Liver (tissue), 9 donors: ENCODE measurements around the gene CDC42EP2. TPM values are rescaled to one million over a fixed set of nuclear protein-coding genes. Genes with fewer than 3 reads are reported as not detected.

Source experiments
- DNase-seq: peaks from one replicate; pipeline ENCODE4 v3.0.0-alpha.2; 2017; ENCODE audit warnings: low spot score
- H3K27ac ChIP-seq, 2 donors: one replicate each; pipeline ENCODE4 v1.7.0; 2013; ENCODE audit warnings: inconsistent platforms in 2 of 2, low read length in 2 of 2, control low read depth in 1 of 2, low read depth in 1 of 2, mild to moderate bottlenecking in 1 of 2
- H3K27me3 ChIP-seq, 4 donors: one replicate each; pipeline versions ENCODE4 v1.6.1 to v1.7.0; 2013; ENCODE audit warnings: low read length in 3 of 4, inconsistent platforms in 1 of 4, mild to moderate bottlenecking in 1 of 4, moderate library complexity in 1 of 4; ENCODE audit not compliant: control insufficient read depth in 4 of 4, insufficient read depth in 4 of 4
- H3K36me3 ChIP-seq, 4 donors: one replicate each; pipeline versions ENCODE4 v1.6.1 to v1.7.0; 2013; ENCODE audit warnings: low read length in 3 of 4, mild to moderate bottlenecking in 3 of 4, low read depth in 1 of 4, moderate library complexity in 1 of 4; ENCODE audit not compliant: control insufficient read depth in 4 of 4, insufficient read depth in 3 of 4
- H3K4me1 ChIP-seq, 4 donors: one replicate each; pipeline versions ENCODE4 v1.6.1 to v1.7.0; 2013; ENCODE audit warnings: low read length in 3 of 4, mild to moderate bottlenecking in 3 of 4, moderate library complexity in 1 of 4; ENCODE audit not compliant: control insufficient read depth in 4 of 4, insufficient read depth in 4 of 4
- H3K4me3 ChIP-seq, 3 donors: one replicate each; pipeline versions ENCODE4 v1.6.1 to v1.7.0; 2013; ENCODE audit warnings: low read length in 3 of 3, control low read depth in 1 of 3, low read depth in 1 of 3, mild to moderate bottlenecking in 1 of 3
- H3K9ac ChIP-seq, 2 donors: one replicate each; pipeline ENCODE4 v1.7.0; 2013; ENCODE audit warnings: low read length in 2 of 2, mild to moderate bottlenecking in 2 of 2, moderate library complexity in 2 of 2, control low read depth in 1 of 2, low read depth in 1 of 2
- H3K9me3 ChIP-seq, 4 donors: one replicate each; pipeline versions ENCODE4 v1.6.1 to v1.7.0; 2013; ENCODE audit warnings: low read length in 3 of 4; ENCODE audit not compliant: control insufficient read depth in 4 of 4
- ATF3 ChIP-seq: IDR thresholded peaks from 2 replicates; pipeline ENCODE4 v1.6.1; 2016; ENCODE audit warnings: antibody characterized with exemption
- EGR1 ChIP-seq, 2 donors: IDR thresholded peaks; 2 replicates each; pipeline ENCODE4 v1.6.1; 2016 to 2018; ENCODE audit warnings: antibody characterized with exemption in 2 of 2, low read depth in 2 of 2
- FOXA1 ChIP-seq: IDR thresholded peaks from 2 replicates; pipeline ENCODE4 v1.6.1; 2016; ENCODE audit warnings: antibody characterized with exemption
- GABPA ChIP-seq, 2 donors: IDR thresholded peaks in 1 of 2; conservative IDR thresholded peaks in 1 of 2; 2 replicates each; pipeline ENCODE4 v1.6.1; 2016; ENCODE audit warnings: antibody characterized with exemption in 2 of 2, mild to moderate bottlenecking in 1 of 2, moderate library complexity in 1 of 2
- HNF4G ChIP-seq: IDR thresholded peaks from 2 replicates; pipeline ENCODE4 v1.6.1; 2016; ENCODE audit warnings: antibody characterized with exemption
- JUND ChIP-seq, 2 donors: IDR thresholded peaks; 2 replicates each; pipeline ENCODE4 v1.6.1; 2016; ENCODE audit warnings: antibody characterized with exemption in 2 of 2
- REST ChIP-seq: IDR thresholded peaks from 2 replicates; pipeline ENCODE4 v1.6.1; 2016; ENCODE audit warnings: antibody characterized with exemption, mild to moderate bottlenecking
- RXRA ChIP-seq, 2 donors: IDR thresholded peaks; 2 replicates each; pipeline ENCODE4 v1.6.1; 2017 to 2018; ENCODE audit warnings: antibody characterized with exemption in 2 of 2, mild to moderate bottlenecking in 1 of 2
- SP1 ChIP-seq: IDR thresholded peaks from 2 replicates; pipeline ENCODE4 v1.6.1; 2018; ENCODE audit warnings: antibody characterized with exemption, mild to moderate bottlenecking
- YY1 ChIP-seq: IDR thresholded peaks from 2 replicates; pipeline ENCODE4 v1.6.1; 2016; ENCODE audit warnings: antibody characterized with exemption, mild to moderate bottlenecking
- ZBTB33 ChIP-seq: IDR thresholded peaks from 2 replicates; pipeline ENCODE4 v1.6.1; 2016; ENCODE audit warnings: antibody characterized with exemption
- WGBS: extraction: QIAGEN DNeasy Blood & Tissue Kit; methylation state at CpG from one replicate; pipeline ENCODE4 v1.1.7; 2013; 5-methylcytosine and 5-hydroxymethylcytosine counted together
- polyA plus RNA-seq, 2 donors: library from polyadenylated mRNA; stranded (reverse) in 1 of 2; unstranded in 1 of 2; fragments of 200-250 nt in 1 of 2; fragments of >200 nt in 1 of 2; fragmentation: Nextera tagmentation in 1 of 2; extraction: Ambion mirVana in 1 of 2; gene quantifications; one replicate each; pipeline versions ENCODE4 v1.2.1 to v1.2.3, GENCODE V29; 2013 to 2015
- total RNA-seq, 2 donors: library from RNA; depleted of rRNA; stranded (reverse); fragments of >200 nt; gene quantifications; one replicate each; pipeline ENCODE4 v1.2.3, GENCODE V29; 2014
- TF ChIP-seq, protein P1 (sequence below): fragments of 150-350 bp; IDR thresholded peaks from 2 replicates; pipeline ENCODE4 v1.5.1; 2017; ENCODE audit warnings: improper control_type of control experiment, low read depth, low read length; ENCODE audit not compliant: missing input control
- donor health status: healthy.
- donor health status: healthy.
- donor health status: healthy.
- donor health status: healthy.
- donor health status: healthy.

CDC42EP2 gene
- total and polyA plus RNA-seq, 4 donors: 1.8 to 3.4 (median 1.9) TPM

- TF ChIP-seq REST (no peak), HNF4G (no peak), SP1 (no peak)
Measured at GRCh38 chr11:65325435-65325834, 10.8 kb downstream of the CDC42EP2 start (continued).

GRCh38 chr11:65327021-65327420 is 12.4 kb downstream of the CDC42EP2 start:
- H3K9me3 ChIP-seq: no peaks in the 10 kb centered on the region
- no peak for DNase-seq
- H3K4me1 ChIP-seq: peaks cover 0 to 2% (median 0%) of the 10 kb centered on the region in 4 donors
- H3K4me3 ChIP-seq: no peak overlapping the region
- H3K36me3 ChIP-seq: peaks cover 0 to under 1% (median 0%) of the 10 kb centered on the region in 4 donors
- no peak for TF ChIP-seq ZBTB33
- TF ChIP-seq RXRA (IDR thresholded peaks at IDR 0.05): no peak
- TF ChIP-seq HNF4G: no peak
- TF ChIP-seq GABPA (IDR thresholded peaks at IDR 0.05 in 1 of 2, conservative IDR thresholded peaks at IDR 0.05 in 1 of 2): no peak
- no peak for TF ChIP-seq FOXA1
- TF ChIP-seq ATF3: no peak
- TF ChIP-seq, protein P1, sequence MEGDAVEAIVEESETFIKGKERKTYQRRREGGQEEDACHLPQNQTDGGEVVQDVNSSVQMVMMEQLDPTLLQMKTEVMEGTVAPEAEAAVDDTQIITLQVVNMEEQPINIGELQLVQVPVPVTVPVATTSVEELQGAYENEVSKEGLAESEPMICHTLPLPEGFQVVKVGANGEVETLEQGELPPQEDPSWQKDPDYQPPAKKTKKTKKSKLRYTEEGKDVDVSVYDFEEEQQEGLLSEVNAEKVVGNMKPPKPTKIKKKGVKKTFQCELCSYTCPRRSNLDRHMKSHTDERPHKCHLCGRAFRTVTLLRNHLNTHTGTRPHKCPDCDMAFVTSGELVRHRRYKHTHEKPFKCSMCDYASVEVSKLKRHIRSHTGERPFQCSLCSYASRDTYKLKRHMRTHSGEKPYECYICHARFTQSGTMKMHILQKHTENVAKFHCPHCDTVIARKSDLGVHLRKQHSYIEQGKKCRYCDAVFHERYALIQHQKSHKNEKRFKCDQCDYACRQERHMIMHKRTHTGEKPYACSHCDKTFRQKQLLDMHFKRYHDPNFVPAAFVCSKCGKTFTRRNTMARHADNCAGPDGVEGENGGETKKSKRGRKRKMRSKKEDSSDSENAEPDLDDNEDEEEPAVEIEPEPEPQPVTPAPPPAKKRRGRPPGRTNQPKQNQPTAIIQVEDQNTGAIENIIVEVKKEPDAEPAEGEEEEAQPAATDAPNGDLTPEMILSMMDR: no peak
- TF ChIP-seq YY1: no peak
- no peak for TF ChIP-seq EGR1 (IDR thresholded peaks at IDR 0.05; ENCODE audit: low read depth in 2 of 2)
- H3K27me3 ChIP-seq: no peaks in the 10 kb centered on the region
- no peak overlapping the region for H3K27ac ChIP-seq
- 82% methylated on average over 8 of the region's 8 CpGs for WGBS
- H3K9ac ChIP-seq: no peak overlapping the region

GRCh38 chr11:65329478-65329877 is 14.8 kb downstream of the CDC42EP2 start:
- 52% methylated on average over 2 of the region's 2 CpGs for WGBS
- Histone ChIP-seq H3K4me1 (peaks cover under 1 to 5% (median 3%) of the 10 kb centered on the region in 4 donors), H3K9me3 (no peaks in the 10 kb centered on the region), H3K4me3 (no peak overlapping the region), H3K27me3 (no peaks in the 10 kb centered on the region), H3K27ac (no peak overlapping the region), H3K36me3 (no peaks in the 10 kb centered on the region), H3K9ac (peak overlapping the region in 1 of 2 donors; percentile 65)
- no peak for DNase-seq
- TF ChIP-seq ATF3: no peak
- no peak for TF ChIP-seq ZBTB33
- TF ChIP-seq JUND (IDR thresholded peaks at IDR 0.05): no peak
- no peak for TF ChIP-seq GABPA (IDR thresholded peaks at IDR 0.05 in 1 of 2, conservative IDR thresholded peaks at IDR 0.05 in 1 of 2)
- no peak for TF ChIP-seq YY1
- no peak for TF ChIP-seq EGR1 (IDR thresholded peaks at IDR 0.05; ENCODE audit: low read depth in 2 of 2)
- no peak for TF ChIP-seq FOXA1
- TF ChIP-seq, protein P1: no peak
